Vagina (tissue), 2 donors: ENCODE measurements around the gene PRR23E. TPM values are rescaled to one million over a fixed set of nuclear protein-coding genes. Genes with fewer than 3 reads are reported as not detected.
A peak's percentile ranks its signal among the peaks of the same experiment; 100 is the strongest.

Experiments used
- DNase-seq, 2 donors: peaks; one replicate each; pipeline ENCODE4 v3.0.0-alpha.2; 2017; ENCODE audit errors: extremely low spot score in 2 of 2
- H3K27ac ChIP-seq: fragments of 200-600 bp; sonication (generic); one replicate; pipeline ENCODE4 v1.5.1; 2019
- H3K27me3 ChIP-seq: fragments of 200-600 bp; sonication (generic); one replicate; pipeline ENCODE4 v1.5.1; 2019
- H3K36me3 ChIP-seq, 2 donors: fragments of 200-600 bp; sonication (generic); one replicate each; pipeline ENCODE4 v1.5.1; 2017 to 2019
- H3K4me1 ChIP-seq: fragments of 200-600 bp; sonication (generic); one replicate; pipeline ENCODE4 v1.5.1; 2019
- H3K4me3 ChIP-seq, 2 donors: fragments of 200-600 bp; sonication (generic); 1 replicate in 1 of 2; 2 replicates in 1 of 2; pipeline ENCODE4 v1.5.1; 2016 to 2019
- H3K9me3 ChIP-seq: fragments of 200-600 bp; sonication (generic); one replicate; pipeline ENCODE4 v1.5.1; 2019
- CTCF ChIP-seq, 3 experiments: fragments of 450-650 bp in 2 of 3; fragments of 200-600 bp in 1 of 3; sonication (generic) in 1 of 3; IDR thresholded peaks; one replicate each; pipeline ENCODE4 v1.5.1; 2017 to 2019; ENCODE audit warnings: antibody characterized with exemption in 3 of 3, mild to moderate bottlenecking in 2 of 3, moderate library complexity in 2 of 3
- POLR2A ChIP-seq, 2 donors: fragments of 450-650 bp; IDR thresholded peaks; one replicate each; pipeline ENCODE4 v1.6.1; 2017; ENCODE audit warnings: antibody characterized with exemption in 2 of 2, mild to moderate bottlenecking in 2 of 2, moderate library complexity in 2 of 2
- POLR2AphosphoS5 ChIP-seq, 2 donors: sonication (generic); formaldehyde crosslinking; IDR thresholded peaks; one replicate each; pipeline ENCODE4 v1.9.0; 2017; ENCODE audit warnings: antibody characterized with exemption in 2 of 2, mild to moderate bottlenecking in 2 of 2, low read depth in 1 of 2; ENCODE audit not compliant: insufficient read depth in 1 of 2
- intact Hi-C: fragments of 100-400 bp; cut with DNase I; formaldehyde crosslinking; loops from one replicate; pipeline ENCODE4 v1.15.1; 2023
- total RNA-seq: library from RNA; depleted of rRNA; stranded (reverse); fragments of >200 nt; gene quantifications from one replicate; pipeline ENCODE4 v1.2.3, GENCODE V29; 2016

The PRR23E gene
- total RNA-seq, 1 donor from 2014 or later = not detected

- no peak for TF ChIP-seq CTCF (IDR thresholded peaks at IDR 0.05)
- TF ChIP-seq POLR2A (IDR thresholded peaks at IDR 0.05) = no peak
- TF ChIP-seq POLR2AphosphoS5 (IDR thresholded peaks at IDR 0.05; ENCODE audit: insufficient read depth in 1 of 2, low read depth in 1 of 2) = no peak
- H3K27ac ChIP-seq = no peak overlapping the region
- no peaks in the 10 kb centered on the region for H3K9me3 ChIP-seq
- no peak overlapping the region for H3K4me3 ChIP-seq
- no peak for DNase-seq
- no peaks in the 10 kb centered on the region for H3K4me1 ChIP-seq
- no peaks in the 10 kb centered on the region for H3K36me3 ChIP-seq
- H3K27me3 ChIP-seq = no peaks in the 10 kb centered on the region
- intact Hi-C loops = no loop called here
Measured at GRCh38 chr3:127210654-127210943, 17.7 kb downstream of the PRR23E start.

GRCh38 chr3:127211118-127212060 lies 18.5 kb downstream of the PRR23E start:
- Histone ChIP-seq H3K4me1 (no peaks in the 10 kb centered on the region), H3K4me3 (no peak overlapping the region), H3K9me3 (no peaks in the 10 kb centered on the region), H3K27ac (no peak overlapping the region), H3K36me3 (no peaks in the 10 kb centered on the region), H3K27me3 (no peaks in the 10 kb centered on the region)
- peak; percentile 54 to 81 for DNase-seq
- no peak for TF ChIP-seq CTCF (IDR thresholded peaks at IDR 0.05)
- TF ChIP-seq POLR2AphosphoS5 (IDR thresholded peaks at IDR 0.05; ENCODE audit: insufficient read depth in 1 of 2, low read depth in 1 of 2) = no peak
- no peak for TF ChIP-seq POLR2A (IDR thresholded peaks at IDR 0.05)
- intact Hi-C loops = no loop called here

GRCh38 chr3:127212231-127212630 lies 19.3 kb downstream of the PRR23E start:
- TF ChIP-seq CTCF (IDR thresholded peaks at IDR 0.05) (no peak), POLR2A (IDR thresholded peaks at IDR 0.05) (no peak)
- no peaks in the 10 kb centered on the region for H3K27me3 ChIP-seq
- intact Hi-C loops = no loop called here
- no peaks in the 10 kb centered on the region for H3K9me3 ChIP-seq
- H3K4me3 ChIP-seq = no peak overlapping the region
- H3K36me3 ChIP-seq = no peaks in the 10 kb centered on the region
- no peak overlapping the region for H3K27ac ChIP-seq
- DNase-seq = peak in 1 of 2 donors; percentile 56
- H3K4me1 ChIP-seq = no peaks in the 10 kb centered on the region

GRCh38 chr3:127212711-127213110 lies 19.8 kb downstream of the PRR23E start:
- TF ChIP-seq CTCF (IDR thresholded peaks at IDR 0.05) (no peak), POLR2A (IDR thresholded peaks at IDR 0.05) (no peak), POLR2AphosphoS5 (IDR thresholded peaks at IDR 0.05; ENCODE audit: insufficient read depth in 1 of 2, low read depth in 1 of 2) (no peak)
- Histone ChIP-seq H3K27me3 (no peaks in the 10 kb centered on the region), H3K36me3 (no peaks in the 10 kb centered on the region), H3K4me1 (no peaks in the 10 kb centered on the region), H3K9me3 (no peaks in the 10 kb centered on the region), H3K27ac (no peak overlapping the region), H3K4me3 (no peak overlapping the region)
- no peak for DNase-seq
- intact Hi-C loops = no loop called here

- no peak for TF ChIP-seq POLR2A (IDR thresholded peaks at IDR 0.05)
- no peak for TF ChIP-seq POLR2AphosphoS5 (IDR thresholded peaks at IDR 0.05; ENCODE audit: insufficient read depth in 1 of 2, low read depth in 1 of 2)
- no peak for TF ChIP-seq CTCF (IDR thresholded peaks at IDR 0.05)
- Histone ChIP-seq H3K27me3 (no peaks in the 10 kb centered on the region), H3K4me1 (no peaks in the 10 kb centered on the region), H3K9me3 (no peaks in the 10 kb centered on the region), H3K27ac (no peak overlapping the region), H3K36me3 (no peaks in the 10 kb centered on the region), H3K4me3 (no peak overlapping the region)
- DNase-seq = peak; percentile 42 to 72
- intact Hi-C loops = no loop called here
Measured at GRCh38 chr3:127213381-127213918, 20.5 kb downstream of the PRR23E start.
